Osteoblast (primary cell): ENCODE measurements around the gene SHLD1. TPM values are rescaled to one million over a fixed set of nuclear protein-coding genes. Genes with fewer than 3 reads are reported as not detected.

Experiments
- DNase-seq: peaks from one replicate; pipeline ENCODE4 v3.0.0; 2011; ENCODE audit warnings: low spot score, mixed read lengths; ENCODE audit not compliant: insufficient read length; ENCODE audit errors: missing footprints
- H2AFZ ChIP-seq: 2 replicates; pipeline ENCODE4 v1.6.0; 2011; ENCODE audit warnings: mild to moderate bottlenecking, low read length
- H3K27ac ChIP-seq: 2 replicates; pipeline ENCODE4 v1.5.1; 2011; ENCODE audit warnings: mild to moderate bottlenecking, low read depth, low read length, moderate library complexity
- H3K27me3 ChIP-seq: 2 replicates; pipeline ENCODE4 v1.6.0; 2012; ENCODE audit warnings: mild to moderate bottlenecking, control low read depth, inconsistent platforms, low read length, moderate library complexity; ENCODE audit not compliant: insufficient read depth
- H3K36me3 ChIP-seq: 2 replicates; pipeline ENCODE4 v1.5.1; 2011; ENCODE audit warnings: mild to moderate bottlenecking, low read length, control low read depth, moderate library complexity; ENCODE audit not compliant: insufficient read depth
- H3K4me1 ChIP-seq: 2 replicates; pipeline ENCODE4 v1.5.1; 2011; ENCODE audit warnings: mild to moderate bottlenecking, low read length, control low read depth, moderate library complexity; ENCODE audit not compliant: insufficient read depth
- H3K4me2 ChIP-seq: 2 replicates; pipeline ENCODE4 v1.6.0; 2011; ENCODE audit warnings: mild to moderate bottlenecking, low read length; ENCODE audit not compliant: insufficient read depth
- H3K4me3 ChIP-seq: fragments of 200-600 bp; sonication (generic); 3 replicates; pipeline ENCODE4 v1.5.1; 2012; ENCODE audit warnings: mild to moderate bottlenecking, low read length, inconsistent platforms; ENCODE audit not compliant: insufficient read depth
- H3K79me2 ChIP-seq: 2 replicates; pipeline ENCODE4 v1.6.0; 2012; ENCODE audit warnings: mild to moderate bottlenecking, low read length, control low read depth, inconsistent platforms; ENCODE audit not compliant: insufficient read depth
- H3K9me3 ChIP-seq: 2 replicates; pipeline ENCODE4 v1.5.1; 2011; ENCODE audit warnings: low read depth, low read length, control low read depth
- H4K20me1 ChIP-seq: 2 replicates; pipeline ENCODE4 v1.6.0; 2012; ENCODE audit warnings: mild to moderate bottlenecking, low read length, control low read depth; ENCODE audit not compliant: insufficient read depth
- total RNA-seq: library from RNA; depleted of rRNA; stranded (reverse); fragments of >200 nt; gene quantifications from 2 replicates; pipeline ENCODE4 v1.2.3, GENCODE V29; 2012
- TF ChIP-seq, protein P1 (sequence below): IDR thresholded peaks from 2 replicates; pipeline ENCODE4 v1.5.1; 2011; ENCODE audit warnings: mild to moderate bottlenecking, low read depth, low read length, moderate library complexity; ENCODE audit errors: extremely low read depth

Gene SHLD1
- total RNA-seq, 1 donor = 1.4 TPM

DNA sequence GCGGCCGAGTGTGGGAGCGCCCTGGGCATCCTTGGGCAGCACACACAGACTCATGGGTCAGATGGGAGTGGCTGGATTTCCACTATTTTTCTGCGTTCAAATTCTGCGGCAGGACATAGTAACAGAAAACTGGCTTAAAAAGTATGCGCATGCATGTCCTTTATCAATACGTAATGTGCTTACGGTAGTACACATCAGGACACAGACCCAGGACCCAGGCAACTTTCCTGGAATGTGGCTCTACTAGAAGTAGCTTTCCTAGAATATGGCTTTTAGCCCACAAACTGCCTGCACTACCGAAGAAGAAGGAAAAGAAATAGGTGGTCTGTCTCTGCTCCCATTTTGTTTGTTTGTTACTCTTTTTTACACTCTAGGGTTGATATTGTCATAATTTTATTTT is 43.4 kb upstream of the SHLD1 start:
- no peaks in the 10 kb centered on the region for H3K9me3 ChIP-seq
- TF ChIP-seq, protein P1, sequence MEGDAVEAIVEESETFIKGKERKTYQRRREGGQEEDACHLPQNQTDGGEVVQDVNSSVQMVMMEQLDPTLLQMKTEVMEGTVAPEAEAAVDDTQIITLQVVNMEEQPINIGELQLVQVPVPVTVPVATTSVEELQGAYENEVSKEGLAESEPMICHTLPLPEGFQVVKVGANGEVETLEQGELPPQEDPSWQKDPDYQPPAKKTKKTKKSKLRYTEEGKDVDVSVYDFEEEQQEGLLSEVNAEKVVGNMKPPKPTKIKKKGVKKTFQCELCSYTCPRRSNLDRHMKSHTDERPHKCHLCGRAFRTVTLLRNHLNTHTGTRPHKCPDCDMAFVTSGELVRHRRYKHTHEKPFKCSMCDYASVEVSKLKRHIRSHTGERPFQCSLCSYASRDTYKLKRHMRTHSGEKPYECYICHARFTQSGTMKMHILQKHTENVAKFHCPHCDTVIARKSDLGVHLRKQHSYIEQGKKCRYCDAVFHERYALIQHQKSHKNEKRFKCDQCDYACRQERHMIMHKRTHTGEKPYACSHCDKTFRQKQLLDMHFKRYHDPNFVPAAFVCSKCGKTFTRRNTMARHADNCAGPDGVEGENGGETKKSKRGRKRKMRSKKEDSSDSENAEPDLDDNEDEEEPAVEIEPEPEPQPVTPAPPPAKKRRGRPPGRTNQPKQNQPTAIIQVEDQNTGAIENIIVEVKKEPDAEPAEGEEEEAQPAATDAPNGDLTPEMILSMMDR = no peak
- no peaks in the 10 kb centered on the region for H3K4me1 ChIP-seq

DNA sequence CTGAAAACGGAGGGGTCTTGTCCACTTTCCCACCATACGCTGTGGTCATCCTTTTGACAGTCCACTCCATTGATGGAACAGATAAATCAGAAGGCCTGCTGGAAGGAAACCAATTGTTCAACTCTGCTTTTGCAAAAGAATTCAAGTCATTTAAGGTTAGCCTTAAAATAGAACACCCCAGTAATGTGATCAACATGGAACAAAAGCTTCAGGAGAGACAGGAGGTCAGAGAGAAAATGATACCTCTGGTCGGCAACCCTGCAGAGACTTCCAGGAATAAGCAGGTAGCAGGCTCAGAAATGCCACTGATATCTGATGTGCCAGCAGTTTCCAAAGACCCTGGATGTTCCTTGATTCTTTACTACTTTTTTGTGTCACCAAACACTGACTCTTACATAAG is 39.6 kb upstream of the SHLD1 start:
- Histone ChIP-seq H4K20me1 (no peaks in the 10 kb centered on the region), H3K27me3 (peaks cover 15% of the 10 kb centered on the region), H3K27ac (no peak overlapping the region), H2AFZ (no peak overlapping the region), H3K9me3 (peaks cover 5% of the 10 kb centered on the region), H3K4me2 (no peak overlapping the region), H3K4me3 (no peak overlapping the region), H3K36me3 (no peaks in the 10 kb centered on the region), H3K79me2 (no peaks in the 10 kb centered on the region), H3K4me1 (no peaks in the 10 kb centered on the region)
- no peak for DNase-seq
- TF ChIP-seq, protein P1 = no peak

More for the DNA sequence above, 43.4 kb upstream of the SHLD1 start:
- Histone ChIP-seq H3K27me3 (peaks cover 14% of the 10 kb centered on the region), H4K20me1 (no peaks in the 10 kb centered on the region), H3K36me3 (no peaks in the 10 kb centered on the region), H3K79me2 (no peaks in the 10 kb centered on the region), H2AFZ (no peak overlapping the region), H3K4me2 (no peak overlapping the region), H3K4me3 (no peak overlapping the region), H3K27ac (no peak overlapping the region)
- no peak for DNase-seq

DNA sequence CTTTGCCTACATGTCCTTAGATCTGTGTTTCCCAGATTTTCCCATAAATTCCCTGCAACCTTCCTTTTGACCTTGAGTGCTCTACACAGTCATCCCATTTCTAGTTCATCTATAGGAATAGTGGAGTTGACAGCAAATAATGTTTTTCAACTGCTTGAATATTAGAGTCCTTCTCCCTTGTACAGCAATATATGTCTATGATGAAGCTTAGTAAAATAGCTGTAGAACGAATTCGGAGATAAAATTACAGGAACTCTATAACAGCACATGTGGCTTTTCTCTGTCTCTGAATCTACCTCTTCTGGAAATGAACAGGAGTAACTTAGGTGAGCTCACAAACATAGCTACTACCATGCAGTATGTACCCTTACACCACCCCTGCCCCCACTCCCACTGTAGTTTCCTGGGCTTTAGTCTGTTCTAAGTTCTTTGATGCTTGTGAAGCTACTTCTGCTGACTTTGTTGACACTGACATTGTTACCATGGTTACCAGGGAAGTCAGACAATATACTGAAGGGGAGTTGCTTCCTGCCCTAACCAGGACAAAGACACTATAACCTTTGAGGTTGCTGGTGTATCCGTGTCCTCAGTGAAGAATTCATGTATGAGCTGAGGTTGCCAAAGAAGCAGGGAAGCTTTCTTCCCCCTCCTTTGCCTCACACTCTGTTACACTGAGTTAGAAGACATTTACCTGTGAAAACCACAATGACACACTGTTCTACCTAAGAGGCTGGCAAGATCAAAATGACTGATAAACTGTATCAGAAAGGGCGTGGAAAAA is 35.8 kb upstream of the SHLD1 start:
- DNase-seq = no peak
- Histone ChIP-seq H3K79me2 (no peaks in the 10 kb centered on the region), H3K27ac (no peak overlapping the region), H3K4me1 (peaks cover 3% of the 10 kb centered on the region), H3K36me3 (no peaks in the 10 kb centered on the region), H3K27me3 (peaks cover 5% of the 10 kb centered on the region), H3K4me2 (no peak overlapping the region), H3K4me3 (no peak overlapping the region), H4K20me1 (no peaks in the 10 kb centered on the region), H2AFZ (no peak overlapping the region), H3K9me3 (peaks cover 5% of the 10 kb centered on the region)
- TF ChIP-seq, protein P1 = no peak

DNA sequence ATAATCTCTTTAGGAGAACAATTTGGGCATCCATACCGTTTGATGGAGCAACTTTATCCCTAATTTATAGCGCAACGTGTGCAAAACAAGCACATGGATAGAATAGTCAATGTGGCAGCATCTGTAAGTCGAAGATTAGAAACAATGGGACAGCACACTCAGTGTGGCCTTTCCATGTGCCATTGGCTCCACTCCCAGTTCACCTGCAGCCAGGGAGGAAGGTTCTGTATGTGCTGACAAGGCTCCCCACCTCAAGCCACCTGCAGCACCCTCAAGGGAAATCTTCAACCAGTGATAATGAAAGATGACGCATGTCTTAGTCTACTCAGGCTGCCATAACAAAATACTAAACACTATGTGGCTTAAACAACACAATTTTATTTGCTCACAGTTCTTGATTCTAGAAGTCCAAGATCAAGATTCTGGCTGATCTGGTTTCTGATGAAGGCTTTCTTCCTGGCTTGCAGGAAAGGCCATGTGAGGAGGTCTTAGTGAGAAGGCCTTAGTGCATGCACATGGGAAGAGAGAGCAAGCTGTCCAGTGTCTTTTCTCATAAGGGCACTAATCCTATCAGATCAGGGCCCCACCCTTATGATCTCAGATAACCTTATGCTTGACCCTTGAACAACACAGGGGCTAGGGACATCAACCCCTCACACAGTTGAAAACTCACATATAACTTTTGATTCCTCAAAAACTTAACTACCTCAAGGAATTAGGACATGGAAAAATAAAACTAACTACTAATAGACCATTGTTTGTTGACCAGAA is 34.9 kb upstream of the SHLD1 start:
- no peak for DNase-seq
- no peak overlapping the region for H3K4me3 ChIP-seq
- no peak overlapping the region for H3K27ac ChIP-seq
- no peaks in the 10 kb centered on the region for H4K20me1 ChIP-seq
- no peak overlapping the region for H3K4me2 ChIP-seq
- no peaks in the 10 kb centered on the region for H3K36me3 ChIP-seq
- no peaks in the 10 kb centered on the region for H3K79me2 ChIP-seq
- H3K9me3 ChIP-seq = peaks cover 5% of the 10 kb centered on the region
- no peak overlapping the region for H2AFZ ChIP-seq
- H3K4me1 ChIP-seq = peaks cover 11% of the 10 kb centered on the region
- H3K27me3 ChIP-seq = peaks cover 5% of the 10 kb centered on the region
- TF ChIP-seq, protein P1 = no peak
